Stimulated activated CD8-positive, alpha-beta memory T cell treated with anti-CD3 and anti-CD28 coated beads, Interleukin-2, amount 100 ng/mL, for 1 hour (primary cell): Measurements from ENCODE around the gene MCOLN3.
"Not testable (repeated sequence)": the region's sequence is repeated elsewhere in the genome, so short reads cannot be mapped to it uniquely, and the experiment has no call there.

ENCODE experiments used
- DNase-seq, 2 donors: peaks; one replicate each; pipeline ENCODE4 v3.0.0-alpha.2; 2020; ENCODE audit warnings: low read depth in 2 of 2

The MCOLN3 gene

GRCh38 chr1:85047472-85048295 is 616 bp downstream of the MCOLN3 start:
- no peak for DNase-seq

- DNase-seq: no peak
These were observed 1.2 kb downstream of the MCOLN3 start for GRCh38 chr1:85047144-85047471.

GRCh38 chr1:85042413-85042812 is 5.9 kb downstream of the MCOLN3 start:
- no peak for DNase-seq

GRCh38 chr1:85041793-85042192 is 6.5 kb downstream of the MCOLN3 start:
- no peak for DNase-seq

GRCh38 chr1:85033221-85033620 is 15.1 kb downstream of the MCOLN3 start:
- no peak for DNase-seq

GRCh38 chr1:85030536-85030935 is 17.8 kb downstream of the MCOLN3 start:
- no peak for DNase-seq

- no peak for DNase-seq
These were observed 20.1 kb downstream of the MCOLN3 start for GRCh38 chr1:85028151-85028550.

GRCh38 chr1:85027242-85027983 is 20.9 kb downstream of the MCOLN3 start:
- DNase-seq: no peak

GRCh38 chr1:85025940-85026339 is 22.4 kb downstream of the MCOLN3 start:
- no peak for DNase-seq

- no peak for DNase-seq
These were observed 23.6 kb downstream of the MCOLN3 start for GRCh38 chr1:85024736-85025135.

GRCh38 chr1:85022700-85023099 is 25.6 kb downstream of the MCOLN3 start:
- no peak for DNase-seq

- DNase-seq: no peak
These were observed 28.3 kb downstream of the MCOLN3 start for GRCh38 chr1:85019994-85020393.

- no peak for DNase-seq
These were observed 32.5 kb downstream of the MCOLN3 start for GRCh38 chr1:85015826-85016225.

- not testable (repeated sequence) for DNase-seq
These were observed 42.7 kb downstream of the MCOLN3 start for GRCh38 chr1:85005641-85006040.

GRCh38 chr1:85001742-85002141 is 46.6 kb downstream of the MCOLN3 start:
- no peak for DNase-seq

GRCh38 chr1:84998642-84999280 is 49.5 kb downstream of the MCOLN3 start:
- peak; percentile 27 to 45 for DNase-seq

GRCh38 chr1:84997667-84998600 is 50.4 kb downstream of the MCOLN3 start:
- DNase-seq: no peak

- peak in 1 of 2 donors; percentile 20 for DNase-seq
These were observed 51.2 kb downstream of the MCOLN3 start, which contains the start of gene MCOLN2 for GRCh38 chr1:84996846-84997666. Gene MCOLN2, minus strand, starts transcription at chr1:84997113. Its CDS starts 241 bp downstream, at chr1:84996872.

- no peak for DNase-seq
These were observed 52.6 kb downstream of the MCOLN3 start for GRCh38 chr1:84995484-84996334.
